WERI-Rb-1 (cell line): ENCODE data around the gene TRIM25.

Experiments
- DNase-seq: peaks from one replicate; pipeline ENCODE4 v3.0.0-alpha.2; 2020
- H3K27ac ChIP-seq: fragments of 250-450 bp; sonication (Bioruptor Pico); 2 replicates; pipeline ENCODE4 v1.5.1; 2020; ENCODE audit warnings: mild to moderate bottlenecking, moderate library complexity
- H3K27me3 ChIP-seq: fragments of 250-450 bp; sonication (Bioruptor Pico); 2 replicates; pipeline ENCODE4 v1.5.1; 2021; ENCODE audit warnings: mild to moderate bottlenecking, low read depth, moderate library complexity; ENCODE audit not compliant: insufficient read depth, severe bottlenecking
- H3K36me3 ChIP-seq: fragments of 250-450 bp; sonication (Bioruptor Pico); 2 replicates; pipeline ENCODE4 v1.5.1; 2020; ENCODE audit warnings: mild to moderate bottlenecking, moderate library complexity
- H3K4me3 ChIP-seq: 2 replicates; pipeline ENCODE4 v1.5.1; 2011; ENCODE audit warnings: low read depth, mild to moderate bottlenecking, control low read depth, low read length
- H3K9me3 ChIP-seq: fragments of 250-450 bp; sonication (Bioruptor Pico); 2 replicates; pipeline ENCODE4 v1.5.1; 2021; ENCODE audit warnings: mild to moderate bottlenecking, moderate library complexity; ENCODE audit not compliant: severe bottlenecking
- TF ChIP-seq, protein P1 (sequence below): IDR thresholded peaks from 2 replicates; pipeline ENCODE4 v1.5.1; 2011; ENCODE audit warnings: low read depth, mild to moderate bottlenecking, control low read depth, inconsistent platforms, low read length

The TRIM25 gene

GRCh38 chr17:56908001-56908542 is 5.8 kb downstream of the TRIM25 start:
- Histone ChIP-seq H3K27ac (no peak overlapping the region), H3K27me3 (no peaks in the 10 kb centered on the region), H3K4me3 (no peak overlapping the region), H3K9me3 (no peaks in the 10 kb centered on the region), H3K36me3 (peaks cover 63% of the 10 kb centered on the region)
- TF ChIP-seq, protein P1, sequence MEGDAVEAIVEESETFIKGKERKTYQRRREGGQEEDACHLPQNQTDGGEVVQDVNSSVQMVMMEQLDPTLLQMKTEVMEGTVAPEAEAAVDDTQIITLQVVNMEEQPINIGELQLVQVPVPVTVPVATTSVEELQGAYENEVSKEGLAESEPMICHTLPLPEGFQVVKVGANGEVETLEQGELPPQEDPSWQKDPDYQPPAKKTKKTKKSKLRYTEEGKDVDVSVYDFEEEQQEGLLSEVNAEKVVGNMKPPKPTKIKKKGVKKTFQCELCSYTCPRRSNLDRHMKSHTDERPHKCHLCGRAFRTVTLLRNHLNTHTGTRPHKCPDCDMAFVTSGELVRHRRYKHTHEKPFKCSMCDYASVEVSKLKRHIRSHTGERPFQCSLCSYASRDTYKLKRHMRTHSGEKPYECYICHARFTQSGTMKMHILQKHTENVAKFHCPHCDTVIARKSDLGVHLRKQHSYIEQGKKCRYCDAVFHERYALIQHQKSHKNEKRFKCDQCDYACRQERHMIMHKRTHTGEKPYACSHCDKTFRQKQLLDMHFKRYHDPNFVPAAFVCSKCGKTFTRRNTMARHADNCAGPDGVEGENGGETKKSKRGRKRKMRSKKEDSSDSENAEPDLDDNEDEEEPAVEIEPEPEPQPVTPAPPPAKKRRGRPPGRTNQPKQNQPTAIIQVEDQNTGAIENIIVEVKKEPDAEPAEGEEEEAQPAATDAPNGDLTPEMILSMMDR = no peak
- DNase-seq = no peak

- no peak for DNase-seq
- Histone ChIP-seq H3K36me3 (peaks cover 91% of the 10 kb centered on the region), H3K27me3 (no peaks in the 10 kb centered on the region), H3K27ac (no peak overlapping the region), H3K9me3 (no peaks in the 10 kb centered on the region), H3K4me3 (no peak overlapping the region)
- TF ChIP-seq, protein P1 = no peak
These were observed 10.3 kb downstream of the TRIM25 start for GRCh38 chr17:56903560-56903959.

DNA sequence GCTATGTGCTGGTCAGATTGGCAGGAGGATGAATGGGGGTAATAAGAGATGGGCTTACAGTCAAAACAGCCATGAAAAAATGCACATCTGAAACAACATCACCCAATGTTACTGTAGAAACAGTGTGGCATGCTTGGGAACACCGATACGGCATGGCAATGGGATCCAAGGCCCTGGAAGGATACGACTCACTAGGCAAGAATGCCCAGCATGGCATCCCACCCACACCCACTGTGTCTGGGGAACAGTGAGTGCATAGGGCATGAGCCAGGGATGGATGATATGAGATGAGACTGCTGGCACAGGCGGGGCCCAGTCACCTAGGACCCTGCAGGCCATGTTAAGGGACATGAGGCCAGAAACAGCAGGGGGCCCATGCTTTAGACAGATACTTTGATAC is 11.5 kb downstream of the TRIM25 start:
- TF ChIP-seq, protein P1 = no peak
- H3K9me3 ChIP-seq = no peaks in the 10 kb centered on the region
- H3K27me3 ChIP-seq = no peaks in the 10 kb centered on the region
- no peak overlapping the region for H3K4me3 ChIP-seq
- no peak overlapping the region for H3K27ac ChIP-seq
- no peak for DNase-seq
- H3K36me3 ChIP-seq = peaks cover 87% of the 10 kb centered on the region

GRCh38 chr17:56899403-56899802 is 14.4 kb downstream of the TRIM25 start:
- Histone ChIP-seq H3K27ac (no peak overlapping the region), H3K9me3 (no peaks in the 10 kb centered on the region), H3K4me3 (no peak overlapping the region), H3K36me3 (peaks cover 79% of the 10 kb centered on the region), H3K27me3 (no peaks in the 10 kb centered on the region)
- TF ChIP-seq, protein P1 = no peak
- no peak for DNase-seq

DNA sequence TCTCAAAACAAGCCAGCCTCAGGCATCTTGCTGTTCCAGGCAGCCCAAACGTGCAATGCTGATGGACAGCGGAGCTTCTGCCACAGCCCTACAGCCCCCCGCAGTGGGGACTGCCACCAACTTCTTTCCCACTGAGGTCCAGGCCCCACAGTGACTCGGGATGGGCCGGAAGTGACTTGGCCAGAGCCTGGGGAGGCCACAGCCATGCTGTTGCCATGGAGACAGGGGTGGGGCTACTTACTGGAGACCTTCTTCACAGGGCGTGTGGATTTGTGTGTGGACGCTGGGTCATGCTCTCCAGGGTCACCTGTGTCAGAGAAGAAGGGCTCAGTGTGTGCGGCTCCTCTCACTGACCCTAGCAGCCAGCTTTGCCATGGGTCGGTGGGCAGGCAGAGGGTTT is 15.0 kb downstream of the TRIM25 start:
- no peak overlapping the region for H3K27ac ChIP-seq
- no peaks in the 10 kb centered on the region for H3K27me3 ChIP-seq
- TF ChIP-seq, protein P1 = no peak
- no peaks in the 10 kb centered on the region for H3K9me3 ChIP-seq
- DNase-seq = no peak
- H3K4me3 ChIP-seq = no peak overlapping the region
- H3K36me3 ChIP-seq = peaks cover 76% of the 10 kb centered on the region
